Measurements from ENCODE around the gene RHBDL3. TPM values are rescaled to one million over a fixed set of nuclear protein-coding genes. Genes with fewer than 3 reads are reported as not detected.

RHBDL3 gene
- total RNA-seq, 1 experiment from 2014 or later, result 12.5 TPM

- no peak overlapping the region for H2BK20ac ChIP-seq (ENCODE audit: low read depth, low read length, poor library complexity, severe bottlenecking)
- TF ChIP-seq CTCF (conservative IDR thresholded peaks at IDR 0.05), result no peak
- Mint-ChIP-seq H3K4me1 (peaks cover 22 to 26% of the 10 kb centered on the region in 2 experiments), H3K9me3 (no peaks in the 10 kb centered on the region), H3K4me3 (no peak overlapping the region), H3K27me3 (ENCODE audit: low read depth) (no peaks in the 10 kb centered on the region), H3K36me3 (ENCODE audit: insufficient read depth in 1 of 3, low read depth in 3 of 3) (peaks cover 0 to 19% (median 7%) of the 10 kb centered on the region in 3 experiments; a peak in 6 of 7 replicates), H3K27ac (peak overlapping the region; percentile 70 to 90 (median 78); a peak in 6 of 7 replicates)
- no peaks in the 10 kb centered on the region for H3K79me2 ChIP-seq (ENCODE audit: insufficient read depth, low read length)
- H3K27me3 ChIP-seq (ENCODE audit: insufficient read depth, low read length), result no peaks in the 10 kb centered on the region
- no peak overlapping the region for H4K5ac ChIP-seq (ENCODE audit: insufficient read length, low read depth, low read length)
- DNase-seq, result no peak
- no peak overlapping the region for H2BK5ac ChIP-seq (ENCODE audit: insufficient read length, low read length)
- no peak overlapping the region for H2BK120ac ChIP-seq (ENCODE audit: low read depth, low read length, poor library complexity, severe bottlenecking)
- H2AK5ac ChIP-seq (ENCODE audit: insufficient read length, low read length), result no peak overlapping the region
- H4K91ac ChIP-seq (ENCODE audit: insufficient read length, low read depth, low read length), result no peak overlapping the region
- H3K9me3 ChIP-seq (ENCODE audit: control insufficient read depth, low read depth, low read length), result no peaks in the 10 kb centered on the region
- H3K23me2 ChIP-seq (ENCODE audit: insufficient read length, low read depth, low read length, poor library complexity, severe bottlenecking), result no peaks in the 10 kb centered on the region
- H3K27ac ChIP-seq (ENCODE audit: insufficient read length, low read depth, low read length), result no peak overlapping the region
- H2AFZ ChIP-seq (ENCODE audit: low read length), result no peak overlapping the region
- H3K4ac ChIP-seq (ENCODE audit: low read depth, low read length), result no peak overlapping the region
- H3K18ac ChIP-seq (ENCODE audit: insufficient read length, low read depth, low read length), result no peak overlapping the region
- H2BK12ac ChIP-seq (ENCODE audit: insufficient read length, low read depth, low read length), result no peak overlapping the region
- H3K79me1 ChIP-seq (ENCODE audit: insufficient read depth, low read depth, low read length, poor library complexity, severe bottlenecking), result no peaks in the 10 kb centered on the region
- no peak overlapping the region for H4K8ac ChIP-seq (replicated peaks; ENCODE audit: insufficient read length, low read depth, low read length)
- no peaks in the 10 kb centered on the region; the same call in 1 of the 2 replicates for H3K4me1 ChIP-seq (ENCODE audit: insufficient read depth, low read length)
- no peaks in the 10 kb centered on the region for H4K20me1 ChIP-seq (ENCODE audit: control insufficient read depth, insufficient read depth, insufficient read length)
- H3K23ac ChIP-seq (ENCODE audit: insufficient read length, low read depth, low read length), result no peak overlapping the region
- H3K56ac ChIP-seq (ENCODE audit: insufficient read length, low read depth, low read length), result no peak overlapping the region
- no CpG with 5 or more reads among the region's 11 CpGs for WGBS (ENCODE audit: extremely low coverage, insufficient read length, low lambda C conversion rate)
- peak overlapping the region; percentile 44; the same call in 1 of the 2 replicates for H3K14ac ChIP-seq (ENCODE audit: insufficient read depth, low read length)
- no peak overlapping the region for H3K4me2 ChIP-seq (ENCODE audit: insufficient read depth, insufficient read length, low read length)
- H3T11ph ChIP-seq (ENCODE audit: low read length), result no peak overlapping the region
- no peak overlapping the region for H2BK15ac ChIP-seq (ENCODE audit: low read depth, low read length)
- no peak overlapping the region for H3K9ac ChIP-seq (ENCODE audit: extremely low read depth, insufficient read length, low read length)
Observed at GRCh38 chr17:32323811-32324491, 58.3 kb downstream of the RHBDL3 start.
